HG03565 (cell line): ENCODE data around the gene ZNRD2.

Experiments used
- ATAC-seq: cut with Tn5 transposase; IDR thresholded peaks from one replicate; pipeline ENCODE4 v1.9.1; 2021; ENCODE audit warnings: mild to moderate bottlenecking, moderate library complexity; ENCODE audit not compliant: unreplicated experiment

ZNRD2 gene

GRCh38 chr11:65606876-65607613 is 36.8 kb downstream of the ZNRD2 start:
- ATAC-seq = no peak

- ATAC-seq = no peak
Measured at GRCh38 chr11:65607614-65608426, 37.5 kb downstream of the ZNRD2 start.

GRCh38 chr11:65609229-65609628 is 39.0 kb downstream of the ZNRD2 start:
- ATAC-seq = no peak

- no peak for ATAC-seq
Measured at GRCh38 chr11:65609665-65610064, 39.4 kb downstream of the ZNRD2 start.

- ATAC-seq = no peak
Measured at GRCh38 chr11:65610404-65610803, 40.1 kb downstream of the ZNRD2 start.

- no peak for ATAC-seq
Measured at GRCh38 chr11:65611028-65611757, 40.9 kb downstream of the ZNRD2 start.

- no peak for ATAC-seq
Measured at GRCh38 chr11:65611758-65612603, 41.7 kb downstream of the ZNRD2 start.

GRCh38 chr11:65612691-65613090 is 42.4 kb downstream of the ZNRD2 start:
- no peak for ATAC-seq

- ATAC-seq = no peak
Measured at GRCh38 chr11:65613091-65613928, 43.0 kb downstream of the ZNRD2 start.

- ATAC-seq = peak; percentile 72
Measured at GRCh38 chr11:65615229-65615949, 45.1 kb downstream of the ZNRD2 start, which contains the start of gene PCNX3. TSS of gene PCNX3 (plus strand) at chr11:65615776. CDS start at chr11:65616312, 536 bp downstream.

GRCh38 chr11:65615950-65616574 is 45.8 kb downstream of the ZNRD2 start:
- no peak for ATAC-seq

GRCh38 chr11:65616575-65617001 is 46.3 kb downstream of the ZNRD2 start:
- no peak for ATAC-seq

GRCh38 chr11:65617136-65617850 is 47.0 kb downstream of the ZNRD2 start:
- no peak for ATAC-seq

- ATAC-seq = no peak
Measured at GRCh38 chr11:65617990-65618751, 47.9 kb downstream of the ZNRD2 start.

GRCh38 chr11:65618763-65619162 is 48.5 kb downstream of the ZNRD2 start:
- no peak for ATAC-seq

GRCh38 chr11:65619281-65619928 is 49.1 kb downstream of the ZNRD2 start:
- no peak for ATAC-seq

- ATAC-seq = no peak
Measured at GRCh38 chr11:65620666-65621065, 50.4 kb downstream of the ZNRD2 start.
